ENCODE results near the gene KLC1.

Gene KLC1

GRCh38 chr14:103716091-103716801 lies 87.2 kb downstream of the KLC1 start:
- in situ Hi-C loops (cut with MboI; ENCODE audit: low sequenced_read_pairs): no loop called here

GRCh38 chr14:103716899-103717411 lies 87.9 kb downstream of the KLC1 start:
- in situ Hi-C loops (cut with MboI; ENCODE audit: low sequenced_read_pairs): no loop called here

- in situ Hi-C loops (cut with MboI; ENCODE audit: low sequenced_read_pairs): no loop called here
Observed at GRCh38 chr14:103718572-103718971, 89.6 kb downstream of the KLC1 start.

- in situ Hi-C loops (cut with MboI; ENCODE audit: low sequenced_read_pairs): no loop called here
Observed at GRCh38 chr14:103719751-103720150, 90.7 kb downstream of the KLC1 start.

- in situ Hi-C loops (cut with MboI; ENCODE audit: low sequenced_read_pairs): no loop called here
Observed at GRCh38 chr14:103721334-103722120, 92.5 kb downstream of the KLC1 start.

GRCh38 chr14:103723748-103724081 lies 94.7 kb downstream of the KLC1 start:
- in situ Hi-C loops (cut with MboI; ENCODE audit: low sequenced_read_pairs): no loop called here

- in situ Hi-C loops (cut with MboI; ENCODE audit: low sequenced_read_pairs): no loop called here
Observed at GRCh38 chr14:103724116-103724515, 95.1 kb downstream of the KLC1 start.

GRCh38 chr14:103725001-103725682 lies 96.1 kb downstream of the KLC1 start:
- in situ Hi-C loops (cut with MboI; ENCODE audit: low sequenced_read_pairs): no loop called here

- in situ Hi-C loops (cut with MboI; ENCODE audit: low sequenced_read_pairs): no loop called here
Observed at GRCh38 chr14:103725739-103726395, 96.9 kb downstream of the KLC1 start.

GRCh38 chr14:103726474-103726873 lies 97.5 kb downstream of the KLC1 start:
- in situ Hi-C loops (cut with MboI; ENCODE audit: low sequenced_read_pairs): no loop called here

GRCh38 chr14:103727313-103727980 lies 98.4 kb downstream of the KLC1 start:
- in situ Hi-C loops (cut with MboI; ENCODE audit: low sequenced_read_pairs): no loop called here

- in situ Hi-C loops (cut with MboI; ENCODE audit: low sequenced_read_pairs): no loop called here
Observed at GRCh38 chr14:103728141-103728540, 99.1 kb downstream of the KLC1 start.

GRCh38 chr14:103728721-103729120 lies 99.7 kb downstream of the KLC1 start:
- in situ Hi-C loops (cut with MboI; ENCODE audit: low sequenced_read_pairs): no loop called here

- in situ Hi-C loops (cut with MboI; ENCODE audit: low sequenced_read_pairs): no loop called here
Observed at GRCh38 chr14:103729496-103730448, 100.8 kb downstream of the KLC1 start.

GRCh38 chr14:103730490-103731035 lies 101.6 kb downstream of the KLC1 start:
- in situ Hi-C loops (cut with MboI; ENCODE audit: low sequenced_read_pairs): no loop called here

GRCh38 chr14:103731481-103731880 lies 102.5 kb downstream of the KLC1 start:
- in situ Hi-C loops (cut with MboI; ENCODE audit: low sequenced_read_pairs): no loop called here

- in situ Hi-C loops (cut with MboI; ENCODE audit: low sequenced_read_pairs): no loop called here
Observed at GRCh38 chr14:103731916-103732867, 103.2 kb downstream of the KLC1 start.

Data from hTERT RPE-1 (cell line).